HG02885 (cell line): ENCODE data around the gene KIF5C.

ENCODE experiments used
- ATAC-seq: cut with Tn5 transposase; IDR thresholded peaks from one replicate; pipeline ENCODE4 v1.9.1; 2021; ENCODE audit warnings: mild to moderate bottlenecking; ENCODE audit not compliant: unreplicated experiment, poor library complexity

The KIF5C gene

DNA sequence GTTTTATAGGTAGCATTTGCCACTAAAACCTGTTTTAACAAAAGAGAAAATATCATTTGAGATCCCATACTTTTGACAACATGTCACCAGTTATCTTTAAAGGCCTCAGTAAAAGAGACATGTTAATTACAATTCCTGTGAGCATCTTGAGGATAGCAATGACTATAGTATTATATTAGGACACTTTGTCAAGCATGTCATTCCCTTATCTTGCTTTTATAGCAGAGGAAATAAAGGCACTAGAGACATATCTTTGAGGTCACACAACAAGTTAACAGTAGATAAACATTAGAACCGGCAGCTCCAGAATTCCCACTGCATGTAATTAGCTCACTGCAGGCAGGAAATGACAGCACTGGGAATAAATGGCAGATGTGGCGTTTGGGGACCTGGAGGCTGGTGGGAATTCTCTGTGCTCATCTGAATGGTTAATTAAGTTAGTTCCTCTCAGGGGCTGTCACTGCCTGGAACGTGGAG is 189.4 kb downstream of the KIF5C start:
- no peak for ATAC-seq

- no peak for ATAC-seq
Observed at GRCh38 chr2:149064856-149065630, 190.0 kb downstream of the KIF5C start.

DNA sequence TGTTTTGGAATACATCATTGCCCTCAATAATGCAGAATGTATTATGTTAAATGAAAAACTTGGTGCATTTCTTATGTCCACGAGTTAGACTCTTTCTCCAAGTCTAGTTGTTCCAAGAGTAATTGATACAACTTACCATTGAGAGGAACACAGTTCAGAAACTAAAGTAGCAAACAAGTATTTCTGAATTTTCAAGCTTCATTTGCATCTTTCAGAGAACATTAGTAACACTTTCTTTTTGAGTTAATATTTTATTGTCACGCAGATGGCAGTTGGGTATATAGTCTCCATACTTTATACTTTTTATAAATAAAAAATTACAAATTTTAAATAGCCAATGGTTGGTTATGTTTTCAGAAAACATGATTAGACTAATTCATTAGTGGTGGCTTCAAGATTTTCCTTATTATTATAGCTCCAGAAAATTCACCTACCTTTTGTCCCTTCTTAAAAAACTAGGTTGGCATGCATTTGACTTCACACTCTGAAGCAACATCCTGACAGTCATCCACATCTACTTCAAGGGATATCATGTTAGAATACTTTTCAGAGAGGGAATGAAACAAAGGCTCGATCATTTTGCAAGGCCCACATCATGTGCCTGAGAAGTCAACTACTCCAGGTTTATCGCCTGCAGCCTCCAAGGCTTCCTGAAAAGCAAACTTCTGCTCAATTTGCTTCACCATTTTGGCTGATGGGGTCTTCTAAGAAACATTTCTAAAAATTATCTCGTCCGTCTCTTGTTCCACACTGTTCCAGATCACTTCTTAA is 193.4 kb downstream of the KIF5C start:
- ATAC-seq = no peak

DNA sequence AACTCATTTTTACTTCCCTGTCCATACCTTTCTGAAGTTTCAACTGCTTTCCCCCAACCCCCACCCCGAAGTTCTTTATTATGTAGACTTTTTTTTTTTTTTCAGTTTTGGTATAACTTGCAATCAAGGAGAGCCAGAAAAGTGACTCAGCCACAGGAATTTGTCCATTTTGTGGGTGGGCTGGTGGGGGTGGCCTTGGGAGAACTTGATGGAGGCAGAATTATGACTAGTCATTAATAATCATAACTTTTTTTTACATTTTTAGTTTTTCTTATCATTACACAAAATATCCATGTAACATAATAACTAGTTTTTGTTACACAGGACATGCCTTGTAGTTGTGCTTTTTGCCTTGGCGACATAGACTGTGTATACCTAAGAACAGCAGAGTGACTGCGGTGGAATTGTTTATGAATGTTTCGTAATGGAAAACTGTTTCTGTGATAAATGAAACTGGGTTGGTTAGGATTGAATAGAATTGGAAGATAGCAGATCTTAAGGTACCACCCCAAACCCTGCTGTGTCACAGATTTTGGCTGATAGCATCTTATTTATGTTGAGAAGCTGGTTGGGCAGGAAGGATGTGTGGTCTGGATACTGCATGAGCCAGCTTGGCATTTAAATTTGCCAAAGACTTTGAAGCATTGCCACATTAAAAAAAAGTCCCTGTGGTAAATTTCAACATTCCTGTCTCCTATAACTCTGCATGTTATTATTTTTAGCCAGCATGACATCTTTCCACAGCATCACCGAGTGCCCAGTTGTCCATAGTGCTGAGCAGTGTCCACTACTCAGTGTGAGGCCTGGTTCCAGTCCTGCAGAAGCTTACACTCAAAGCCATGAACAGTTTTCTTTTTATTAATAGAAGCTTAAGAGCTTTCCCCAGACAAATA is 194.2 kb downstream of the KIF5C start:
- no peak for ATAC-seq

- no peak for ATAC-seq
Observed at GRCh38 chr2:149070681-149071320, 195.8 kb downstream of the KIF5C start.

GRCh38 chr2:149075105-149075504 is 200.1 kb downstream of the KIF5C start:
- ATAC-seq = no peak

DNA sequence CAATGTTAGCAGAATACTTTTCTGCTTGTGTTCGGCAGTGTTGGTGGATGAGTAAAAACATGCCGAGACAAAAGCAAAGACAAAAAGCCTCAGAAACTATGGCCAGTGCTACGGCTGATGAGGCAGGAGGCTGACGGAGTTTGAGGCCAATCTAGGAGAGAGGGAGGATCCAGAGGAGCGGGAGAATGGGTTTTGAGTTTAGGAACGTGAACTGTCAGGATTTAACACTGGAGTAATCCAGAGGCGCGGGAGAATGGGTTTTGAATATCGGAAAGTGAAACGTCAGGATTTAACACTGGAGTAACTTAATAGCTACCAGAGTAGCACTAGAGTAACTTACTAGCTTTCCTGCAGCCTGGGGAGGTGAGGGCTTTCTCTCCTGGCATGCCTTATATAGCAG is 200.8 kb downstream of the KIF5C start:
- ATAC-seq = no peak
